Heart left ventricle (tissue), 13 donors: ENCODE data around the gene FER.
"Not testable (repeated sequence)": the region's sequence is repeated elsewhere in the genome, so short reads cannot be mapped to it uniquely, and the experiment has no call there.

ENCODE experiments used
- POLR2A ChIP-seq, 2 donors: fragments of 450-650 bp; IDR thresholded peaks; one replicate each; pipeline ENCODE4 v1.6.1; 2017; ENCODE audit warnings: antibody characterized with exemption in 2 of 2, mild to moderate bottlenecking in 2 of 2, moderate library complexity in 2 of 2
- TF ChIP-seq, protein P1 (sequence below), 12 donors: fragments of 200-600 bp; sonication (generic) in 4 of 12; IDR thresholded peaks; one replicate each; pipeline versions ENCODE4 v1.5.0 to v1.8.0; 2018 to 2022; ENCODE audit warnings: antibody characterized with exemption in 12 of 12, mild to moderate bottlenecking in 5 of 12
- donor health status: ischemic (EF 13 %, LVEDD 7.1; RV severe dilation, severe dysfunction).
- donor health status: DM: no; HTN: yes; CAD: no.
- donor health status: DM: no; HTN: no; CAD: no.
- donor health status: ischemic (EF 25% LVEDD 6.9; RV normal size, moderate dysfunction).
- donor health status: ischemic (EF 25% LVEDD 5.7; RV mildly dilated, moderate dysfunction).
- donor health status: ischemic (EF 35%, LVEDD 5.7; RV mildly dilated, moderate dysfunction).
- donor health status: nonischemic (EF 11% LVEDD 7.7; RV severe dilation, severe dysfunction).
- donor health status: DM: yes; HTN: yes; CAD: no.
- donor health status: PGD.
- donor health status: ischemic (EF 29% LVEDD 5.4; RV normal size, mild dysfunction).
- donor health status: nonischemic (EF 23%, LVEDD 6.1; RV moderate dilation, normal function).

GRCh38 chr5:108993440-108993839 lies 245.7 kb downstream of the FER start:
- TF ChIP-seq, protein P1, sequence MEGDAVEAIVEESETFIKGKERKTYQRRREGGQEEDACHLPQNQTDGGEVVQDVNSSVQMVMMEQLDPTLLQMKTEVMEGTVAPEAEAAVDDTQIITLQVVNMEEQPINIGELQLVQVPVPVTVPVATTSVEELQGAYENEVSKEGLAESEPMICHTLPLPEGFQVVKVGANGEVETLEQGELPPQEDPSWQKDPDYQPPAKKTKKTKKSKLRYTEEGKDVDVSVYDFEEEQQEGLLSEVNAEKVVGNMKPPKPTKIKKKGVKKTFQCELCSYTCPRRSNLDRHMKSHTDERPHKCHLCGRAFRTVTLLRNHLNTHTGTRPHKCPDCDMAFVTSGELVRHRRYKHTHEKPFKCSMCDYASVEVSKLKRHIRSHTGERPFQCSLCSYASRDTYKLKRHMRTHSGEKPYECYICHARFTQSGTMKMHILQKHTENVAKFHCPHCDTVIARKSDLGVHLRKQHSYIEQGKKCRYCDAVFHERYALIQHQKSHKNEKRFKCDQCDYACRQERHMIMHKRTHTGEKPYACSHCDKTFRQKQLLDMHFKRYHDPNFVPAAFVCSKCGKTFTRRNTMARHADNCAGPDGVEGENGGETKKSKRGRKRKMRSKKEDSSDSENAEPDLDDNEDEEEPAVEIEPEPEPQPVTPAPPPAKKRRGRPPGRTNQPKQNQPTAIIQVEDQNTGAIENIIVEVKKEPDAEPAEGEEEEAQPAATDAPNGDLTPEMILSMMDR (IDR thresholded peaks at IDR 0.05) = not testable (repeated sequence)
- not testable (repeated sequence) for TF ChIP-seq POLR2A (IDR thresholded peaks at IDR 0.05)
